ENCODE measurements around the gene KLKB1. TPM values are rescaled to one million over a fixed set of nuclear protein-coding genes. Genes with fewer than 3 reads are reported as not detected.
"Not testable (repeated sequence)": the region's sequence is repeated elsewhere in the genome, so short reads cannot be mapped to it uniquely, and the experiment has no call there.

The KLKB1 gene
- total and polyA plus RNA-seq, 7 experiments from 2014 or later: 0.25 to 1.9 (median 1.3) TPM

DNA sequence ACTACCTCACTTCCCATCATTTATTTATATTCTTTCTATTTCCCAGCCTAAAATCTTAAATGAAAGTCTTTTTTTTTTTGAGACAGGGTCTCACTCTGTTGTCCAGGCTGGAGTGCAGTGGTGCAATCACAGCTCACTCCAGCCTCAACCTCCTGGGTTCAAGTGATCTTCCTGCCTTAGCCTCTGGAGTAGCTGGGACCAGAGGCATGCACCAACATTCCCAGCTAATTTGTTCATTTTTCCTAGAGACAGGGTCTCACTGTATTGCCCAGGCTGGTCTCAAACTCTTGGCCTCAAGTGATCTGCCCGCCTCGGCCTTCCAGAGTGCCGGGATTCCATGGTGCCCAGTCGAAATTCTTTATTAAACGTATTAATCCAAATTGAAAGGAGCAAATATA lies 46.1 kb downstream of the KLKB1 start:
- H3K36me3 Mint-ChIP-seq; CTCF ChIA-PET; POLR2A ChIA-PET; H3K27ac ChIP-seq (ENCODE audit: low read depth, low read length); H3K4me3 Mint-ChIP-seq; H3K4me3 ChIP-seq (ENCODE audit: low read length); ATAC-seq; H3K4me1 ChIP-seq (ENCODE audit: control insufficient read depth in 2 of 2, insufficient read depth in 2 of 2, low read length in 2 of 2); H3K27ac Mint-ChIP-seq; H3K9me3 ChIP-seq (ENCODE audit: control insufficient read depth in 2 of 3, low read length in 3 of 3); intact Hi-C loops (cut with micrococcal nuclease); H3K9me3 Mint-ChIP-seq; H3K4me1 Mint-ChIP-seq; H3K36me3 ChIP-seq (ENCODE audit: control insufficient read depth in 2 of 3, insufficient read depth in 3 of 3, low read length in 3 of 3); H3K27me3 ChIP-seq (ENCODE audit: control insufficient read depth in 2 of 2, insufficient read depth in 2 of 2, low read length in 2 of 2); DNase-seq: not testable (repeated sequence)
- H3K27me3 Mint-ChIP-seq: peaks cover 2 to 19% (median 14%) of the 10 kb centered on the region in 5 donors

- peaks cover 0 to 2% (median 0%) of the 10 kb centered on the region in 7 donors for H3K4me1 Mint-ChIP-seq
- intact Hi-C loops (cut with micrococcal nuclease): no loop called here
- H3K27me3 Mint-ChIP-seq: peaks cover 0 to 15% (median 2%) of the 10 kb centered on the region in 5 donors
Observed at GRCh38 chr4:186283311-186283710, 56.0 kb downstream of the KLKB1 start.

GRCh38 chr4:186285147-186285546 lies 57.8 kb downstream of the KLKB1 start:
- POLR2A ChIA-PET: no interaction called here
- H3K9me3 Mint-ChIP-seq: no peaks in the 10 kb centered on the region
- no peak overlapping the region for H3K4me3 Mint-ChIP-seq

More at GRCh38 chr4:186283311-186283710, 56.0 kb downstream of the KLKB1 start:
- no peak for DNase-seq
- no peak overlapping the region for H3K4me3 Mint-ChIP-seq
- H3K36me3 Mint-ChIP-seq: no peaks in the 10 kb centered on the region
- ChIA-PET POLR2A (no interaction called here), CTCF (no interaction called here)
- no peaks in the 10 kb centered on the region for H3K4me1 ChIP-seq (ENCODE audit: control insufficient read depth in 2 of 2, insufficient read depth in 2 of 2, low read length in 2 of 2)
- H3K27ac ChIP-seq (ENCODE audit: low read depth, low read length): no peak overlapping the region
- H3K27ac Mint-ChIP-seq: no peak overlapping the region
- no peak for ATAC-seq
- H3K9me3 ChIP-seq (ENCODE audit: control insufficient read depth in 2 of 3, low read length in 3 of 3): no peaks in the 10 kb centered on the region
- no peaks in the 10 kb centered on the region for H3K9me3 Mint-ChIP-seq
- no peaks in the 10 kb centered on the region for H3K27me3 ChIP-seq (ENCODE audit: control insufficient read depth in 2 of 2, insufficient read depth in 2 of 2, low read length in 2 of 2)
- no peak overlapping the region for H3K4me3 ChIP-seq (ENCODE audit: low read length)
- H3K36me3 ChIP-seq (ENCODE audit: control insufficient read depth in 2 of 3, insufficient read depth in 3 of 3, low read length in 3 of 3): no peaks in the 10 kb centered on the region

GRCh38 chr4:186286581-186286980 lies 59.3 kb downstream of the KLKB1 start:
- H3K4me3 Mint-ChIP-seq: no peak overlapping the region
- H3K4me1 ChIP-seq (ENCODE audit: control insufficient read depth in 2 of 2, insufficient read depth in 2 of 2, low read length in 2 of 2): no peaks in the 10 kb centered on the region
- H3K4me3 ChIP-seq (ENCODE audit: low read length): no peak overlapping the region
- H3K36me3 ChIP-seq (ENCODE audit: control insufficient read depth in 2 of 3, insufficient read depth in 3 of 3, low read length in 3 of 3): no peaks in the 10 kb centered on the region
- no peaks in the 10 kb centered on the region for H3K36me3 Mint-ChIP-seq
- no peaks in the 10 kb centered on the region for H3K9me3 ChIP-seq (ENCODE audit: control insufficient read depth in 2 of 3, low read length in 3 of 3)
- no peaks in the 10 kb centered on the region for H3K4me1 Mint-ChIP-seq
- no peak overlapping the region for H3K27ac Mint-ChIP-seq
- H3K27me3 ChIP-seq (ENCODE audit: control insufficient read depth in 2 of 2, insufficient read depth in 2 of 2, low read length in 2 of 2): no peaks in the 10 kb centered on the region
- ATAC-seq (no peak), DNase-seq (no peak)
- H3K27ac ChIP-seq (ENCODE audit: low read depth, low read length): no peak overlapping the region
- no peaks in the 10 kb centered on the region for H3K9me3 Mint-ChIP-seq
- POLR2A ChIA-PET: no interaction called here
- intact Hi-C loops (cut with micrococcal nuclease): no loop called here
- CTCF ChIA-PET: no interaction called here
- peaks cover 0 to 12% (median 0%) of the 10 kb centered on the region in 5 donors for H3K27me3 Mint-ChIP-seq

More at GRCh38 chr4:186285147-186285546, 57.8 kb downstream of the KLKB1 start:
- no peaks in the 10 kb centered on the region for H3K4me1 Mint-ChIP-seq
- H3K27me3 Mint-ChIP-seq: peaks cover 0 to 15% (median 2%) of the 10 kb centered on the region in 5 donors
- H3K9me3 ChIP-seq (ENCODE audit: control insufficient read depth in 2 of 3, low read length in 3 of 3): no peaks in the 10 kb centered on the region
- DNase-seq (no peak), ATAC-seq (no peak)
- H3K27me3 ChIP-seq (ENCODE audit: control insufficient read depth in 2 of 2, insufficient read depth in 2 of 2, low read length in 2 of 2): no peaks in the 10 kb centered on the region
- H3K36me3 ChIP-seq (ENCODE audit: control insufficient read depth in 2 of 3, insufficient read depth in 3 of 3, low read length in 3 of 3): no peaks in the 10 kb centered on the region
- no peak overlapping the region for H3K4me3 ChIP-seq (ENCODE audit: low read length)
- no peaks in the 10 kb centered on the region for H3K36me3 Mint-ChIP-seq
- H3K27ac ChIP-seq (ENCODE audit: low read depth, low read length): no peak overlapping the region
- H3K4me1 ChIP-seq (ENCODE audit: control insufficient read depth in 2 of 2, insufficient read depth in 2 of 2, low read length in 2 of 2): no peaks in the 10 kb centered on the region
- intact Hi-C loops (cut with micrococcal nuclease): no loop called here
- no peak overlapping the region for H3K27ac Mint-ChIP-seq
- CTCF ChIA-PET: no interaction called here

DNA sequence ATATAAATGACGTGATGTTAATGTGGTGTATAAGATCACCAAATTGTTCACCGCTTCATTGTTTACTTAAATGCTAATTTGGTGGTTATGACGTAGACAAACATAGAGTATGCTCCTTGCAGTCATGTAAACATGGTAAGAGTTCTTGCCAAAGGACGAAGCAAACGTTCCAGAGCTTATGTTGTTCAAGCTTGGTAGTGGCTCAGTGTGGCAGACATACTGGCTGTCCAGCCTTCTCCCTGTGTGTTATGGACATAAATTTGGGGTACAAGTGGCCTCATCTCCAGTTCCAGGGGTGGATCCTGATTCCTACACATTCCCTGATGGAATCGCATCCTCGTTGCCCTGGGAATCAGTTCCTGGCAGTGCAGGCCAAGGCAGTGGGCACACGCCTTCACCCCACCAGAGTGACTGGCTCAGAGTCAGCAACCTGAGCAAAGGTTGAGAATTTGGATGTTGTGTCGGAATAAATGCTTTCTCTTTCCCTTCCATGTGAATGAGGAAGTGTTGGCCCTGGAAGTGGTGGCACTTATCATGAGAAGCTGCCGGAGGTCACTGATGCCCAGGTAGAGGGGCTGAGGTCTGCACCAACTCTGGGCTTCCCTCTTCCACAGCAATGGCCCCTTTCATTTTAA lies 64.1 kb downstream of the KLKB1 start:
- intact Hi-C loops (cut with micrococcal nuclease): no loop called here
- Mint-ChIP-seq H3K27ac (no peak overlapping the region), H3K9me3 (no peaks in the 10 kb centered on the region), H3K27me3 (peaks cover 0 to 23% (median 14%) of the 10 kb centered on the region in 5 donors), H3K4me3 (no peak overlapping the region), H3K4me1 (no peaks in the 10 kb centered on the region), H3K36me3 (no peaks in the 10 kb centered on the region)
- Histone ChIP-seq H3K9me3 (ENCODE audit: control insufficient read depth in 2 of 3, low read length in 3 of 3) (no peaks in the 10 kb centered on the region), H3K4me3 (ENCODE audit: low read length) (no peak overlapping the region), H3K36me3 (ENCODE audit: control insufficient read depth in 2 of 3, insufficient read depth in 3 of 3, low read length in 3 of 3) (no peaks in the 10 kb centered on the region), H3K27ac (ENCODE audit: low read depth, low read length) (no peak overlapping the region), H3K27me3 (ENCODE audit: control insufficient read depth in 2 of 2, insufficient read depth in 2 of 2, low read length in 2 of 2) (no peaks in the 10 kb centered on the region), H3K4me1 (ENCODE audit: control insufficient read depth in 2 of 2, insufficient read depth in 2 of 2, low read length in 2 of 2) (no peaks in the 10 kb centered on the region)
- ChIA-PET POLR2A (no interaction called here), CTCF (interaction anchor here (1.8 kb wide), 1 partner anchor 296 kb away, joined by 4 read pairs; no protein-coding TSS in a partner anchor)
- ATAC-seq (no peak), DNase-seq (no peak)

DNA sequence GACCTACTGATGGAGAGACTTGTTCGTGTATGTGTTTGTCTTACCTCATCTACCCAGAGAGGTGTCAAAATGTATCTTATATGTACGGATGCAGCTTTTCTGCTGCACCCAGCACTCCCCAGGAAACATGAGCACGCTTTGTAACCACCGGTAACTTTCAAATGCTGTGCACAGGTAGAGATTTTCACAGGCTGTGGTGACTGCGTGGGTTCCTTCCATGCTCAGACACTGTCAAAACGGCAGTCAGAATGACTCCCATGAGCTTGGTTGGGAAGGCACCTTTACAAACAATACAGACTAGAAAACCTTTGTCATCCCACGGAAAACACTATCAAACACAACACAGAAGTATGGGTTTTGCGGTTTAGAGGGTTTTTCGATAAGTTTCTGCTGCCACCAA lies 66.9 kb downstream of the KLKB1 start:
- Mint-ChIP-seq H3K9me3 (no peaks in the 10 kb centered on the region), H3K27me3 (peaks cover 15 to 45% (median 26%) of the 10 kb centered on the region in 5 donors), H3K4me1 (peaks cover 0 to 5% (median 3%) of the 10 kb centered on the region in 7 donors), H3K36me3 (no peaks in the 10 kb centered on the region), H3K27ac (no peak overlapping the region), H3K4me3 (no peak overlapping the region)
- ChIA-PET CTCF (no interaction called here), POLR2A (no interaction called here)
- no peaks in the 10 kb centered on the region for H3K4me1 ChIP-seq (ENCODE audit: control insufficient read depth in 2 of 2, insufficient read depth in 2 of 2, low read length in 2 of 2)
- no peak overlapping the region for H3K27ac ChIP-seq (ENCODE audit: low read depth, low read length)
- intact Hi-C loops (cut with micrococcal nuclease): no loop called here
- H3K4me3 ChIP-seq (ENCODE audit: low read length): no peak overlapping the region
- no peaks in the 10 kb centered on the region for H3K9me3 ChIP-seq (ENCODE audit: control insufficient read depth in 2 of 3, low read length in 3 of 3)
- ATAC-seq (no peak), DNase-seq (no peak)
- no peaks in the 10 kb centered on the region for H3K36me3 ChIP-seq (ENCODE audit: control insufficient read depth in 2 of 3, insufficient read depth in 3 of 3, low read length in 3 of 3)
- no peaks in the 10 kb centered on the region for H3K27me3 ChIP-seq (ENCODE audit: control insufficient read depth in 2 of 2, insufficient read depth in 2 of 2, low read length in 2 of 2)

DNA sequence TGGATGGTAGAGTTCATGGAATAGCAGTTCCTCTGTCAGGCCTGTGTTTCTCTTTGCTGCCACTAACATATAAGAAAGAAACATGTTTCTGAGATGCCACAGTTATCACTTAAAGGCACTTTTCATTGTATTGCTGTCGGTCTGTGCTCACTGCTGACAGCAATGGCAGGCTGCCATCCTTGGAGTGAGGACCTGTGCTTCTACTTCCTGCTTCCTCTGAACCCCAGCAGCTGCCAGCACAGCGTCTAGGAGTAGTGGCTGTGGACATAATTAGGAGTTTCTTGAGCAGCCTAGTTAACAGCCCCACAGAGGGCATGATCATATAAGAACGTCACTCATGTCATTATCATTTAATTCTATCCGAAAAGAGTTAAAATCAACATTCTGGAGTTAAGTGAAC lies 69.2 kb downstream of the KLKB1 start:
- no peak overlapping the region for H3K4me3 Mint-ChIP-seq
- H3K4me1 Mint-ChIP-seq: peaks cover 0 to 5% (median 5%) of the 10 kb centered on the region in 7 donors
- no peak overlapping the region for H3K27ac Mint-ChIP-seq
- H3K9me3 Mint-ChIP-seq: no peaks in the 10 kb centered on the region
- Histone ChIP-seq H3K27me3 (ENCODE audit: control insufficient read depth in 2 of 2, insufficient read depth in 2 of 2, low read length in 2 of 2) (no peaks in the 10 kb centered on the region), H3K9me3 (ENCODE audit: control insufficient read depth in 2 of 3, low read length in 3 of 3) (no peaks in the 10 kb centered on the region), H3K36me3 (ENCODE audit: control insufficient read depth in 2 of 3, insufficient read depth in 3 of 3, low read length in 3 of 3) (no peaks in the 10 kb centered on the region), H3K4me3 (ENCODE audit: low read length) (no peak overlapping the region), H3K4me1 (ENCODE audit: control insufficient read depth in 2 of 2, insufficient read depth in 2 of 2, low read length in 2 of 2) (no peaks in the 10 kb centered on the region), H3K27ac (ENCODE audit: low read depth, low read length) (no peak overlapping the region)
- no peaks in the 10 kb centered on the region for H3K36me3 Mint-ChIP-seq
- peaks cover 23 to 60% (median 37%) of the 10 kb centered on the region in 5 donors for H3K27me3 Mint-ChIP-seq
- intact Hi-C loops (cut with micrococcal nuclease): no loop called here
- POLR2A ChIA-PET: interaction anchor here (0.5 kb wide), 1 partner anchor 9 kb away, joined by 3 read pairs; no protein-coding TSS in a partner anchor
- no peak for ATAC-seq
- DNase-seq: no peak
- CTCF ChIA-PET: interaction anchor here (1.9 to 2.2 kb wide), 2 partner anchors 291 kb away, joined by 7 to 8 read pairs; no protein-coding TSS in a partner anchor
